Measurements from ENCODE around the gene LGR4. TPM values are rescaled to one million over a fixed set of nuclear protein-coding genes. Genes with fewer than 3 reads are reported as not detected.

Gene LGR4
- total and polyA plus RNA-seq, 10 of the 15 experiments (the other 5 are each of a cell fraction or from before 2014, with no cell fraction given), result under 0.01 to 0.64 (median 0.04) TPM; not detected in 5

GRCh38 chr11:27506200-27507182 lies 33.9 kb upstream of the LGR4 start, which contains the start of gene LIN7C (continued):
- TF ChIP-seq MEF2B (IDR thresholded peaks at IDR 0.05; ENCODE audit: partially characterized antibody, poor library complexity, severe bottlenecking), result peak; percentile 14
- TF ChIP-seq HCFC1 (IDR thresholded peaks at IDR 0.05; ENCODE audit: low read length), result peak; percentile 62; the same call in 1 of the 2 replicates
- no peak for TF ChIP-seq STAT1 (conservative IDR thresholded peaks at IDR 0.05)
- TF ChIP-seq ELK1 (IDR thresholded peaks at IDR 0.05; ENCODE audit: low read depth, low read length), result 0 out of 2 replicates have a peak, but pooled peaks have one; percentile 11
- TF ChIP-seq ZNF274 (IDR thresholded peaks at IDR 0.05; ENCODE audit: insufficient read depth, insufficient read length), result no peak
- TF ChIP-seq EGR1 (IDR thresholded peaks at IDR 0.05; ENCODE audit: borderline replicate concordance in 1 of 2, low read depth in 2 of 2, low read length in 2 of 2), result peak in 1 of 2 experiments; percentile 68; a peak in 1 of 3 replicates
- TF ChIP-seq TARDBP (IDR thresholded peaks at IDR 0.05; ENCODE audit: borderline replicate concordance), result 0 out of 2 replicates have a peak, but pooled peaks have one; percentile 47
- TF ChIP-seq GABPA (IDR thresholded peaks at IDR 0.05; ENCODE audit: low read depth), result peak; percentile 90
- TF ChIP-seq, protein P1, sequence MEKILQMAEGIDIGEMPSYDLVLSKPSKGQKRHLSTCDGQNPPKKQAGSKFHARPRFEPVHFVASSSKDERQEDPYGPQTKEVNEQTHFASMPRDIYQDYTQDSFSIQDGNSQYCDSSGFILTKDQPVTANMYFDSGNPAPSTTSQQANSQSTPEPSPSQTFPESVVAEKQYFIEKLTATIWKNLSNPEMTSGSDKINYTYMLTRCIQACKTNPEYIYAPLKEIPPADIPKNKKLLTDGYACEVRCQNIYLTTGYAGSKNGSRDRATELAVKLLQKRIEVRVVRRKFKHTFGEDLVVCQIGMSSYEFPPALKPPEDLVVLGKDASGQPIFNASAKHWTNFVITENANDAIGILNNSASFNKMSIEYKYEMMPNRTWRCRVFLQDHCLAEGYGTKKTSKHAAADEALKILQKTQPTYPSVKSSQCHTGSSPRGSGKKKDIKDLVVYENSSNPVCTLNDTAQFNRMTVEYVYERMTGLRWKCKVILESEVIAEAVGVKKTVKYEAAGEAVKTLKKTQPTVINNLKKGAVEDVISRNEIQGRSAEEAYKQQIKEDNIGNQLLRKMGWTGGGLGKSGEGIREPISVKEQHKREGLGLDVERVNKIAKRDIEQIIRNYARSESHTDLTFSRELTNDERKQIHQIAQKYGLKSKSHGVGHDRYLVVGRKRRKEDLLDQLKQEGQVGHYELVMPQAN (conservative IDR thresholded peaks at IDR 0.05), result peak; percentile 46; the same call in 1 of the 2 replicates
- TF ChIP-seq PML (IDR thresholded peaks at IDR 0.05; ENCODE audit: low read length), result peak; percentile 97
- TF ChIP-seq BRCA1 (IDR thresholded peaks at IDR 0.05; ENCODE audit: low read depth, low read length), result peak; percentile 89
- no peak for TF ChIP-seq SREBF1 (IDR thresholded peaks at IDR 0.05; ENCODE audit: low read length)
- peak; percentile 99 for TF ChIP-seq POLR2A (IDR thresholded peaks at IDR 0.05; ENCODE audit: low read depth, low read length)
- peak; percentile 93 for TF ChIP-seq TAF1 (IDR thresholded peaks at IDR 0.05; ENCODE audit: borderline replicate concordance, low read depth, low read length)
- TF ChIP-seq CHD1 (IDR thresholded peaks at IDR 0.05; ENCODE audit: low read depth, low read length), result no peak
- no peak for TF ChIP-seq ZZZ3 (IDR thresholded peaks at IDR 0.05; ENCODE audit: control insufficient read depth, insufficient read length, low read depth)
- 0 out of 2 replicates have a peak, but pooled peaks have one; percentile 44 for TF ChIP-seq TCF3 (IDR thresholded peaks at IDR 0.05; ENCODE audit: borderline replicate concordance, insufficient read depth, low read depth, low read length)
- TF ChIP-seq NR2C1 (IDR thresholded peaks at IDR 0.05), result peak; percentile 73
- 0 out of 2 replicates have a peak, but pooled peaks have one; percentile 35 for TF ChIP-seq SMARCA5 (IDR thresholded peaks at IDR 0.05)
- TF ChIP-seq EED (IDR thresholded peaks at IDR 0.05; ENCODE audit: low read depth), result peak; percentile 27; the same call in 1 of the 2 replicates
- TF ChIP-seq NR2C2 (IDR thresholded peaks at IDR 0.05; ENCODE audit: borderline replicate concordance, control insufficient read depth, insufficient read length, low read depth), result no peak
- TF ChIP-seq PKNOX1 (IDR thresholded peaks at IDR 0.05), result peak; percentile 8; the same call in 1 of the 2 replicates
- TF ChIP-seq ATF7 (IDR thresholded peaks at IDR 0.05; ENCODE audit: low read depth), result peak; percentile 64
- peak; percentile 76 for TF ChIP-seq IRF5 (IDR thresholded peaks at IDR 0.05; ENCODE audit: borderline replicate concordance)
- no peak for TF ChIP-seq SUZ12 (IDR thresholded peaks at IDR 0.05; ENCODE audit: unreplicated experiment)

Measured in GM12878 (cell line).